ENCODE results near the gene NOTCH2.
A peak's percentile ranks its signal among the peaks of the same experiment; 100 is the strongest.
"Not testable (repeated sequence)": the region's sequence is repeated elsewhere in the genome, so short reads cannot be mapped to it uniquely, and the experiment has no call there.

NOTCH2 gene

GRCh38 chr1:120069067-120069919, at the start of gene NOTCH2:
Gene NOTCH2, minus strand, starts transcription at chr1:120069662. Its CDS starts 256 bp downstream, at chr1:120069406.
- H3K27ac Mint-ChIP-seq; H3K36me3 Mint-ChIP-seq (ENCODE audit: low read depth); H3K9me3 Mint-ChIP-seq; H3K27me3 Mint-ChIP-seq: not testable (repeated sequence)
- Mint-ChIP-seq H3K4me1 (ENCODE audit: low read depth) (peaks cover 16% of the 10 kb centered on the region), H3K4me3 (peak within 1 kb of the TSS; percentile 58)

- not testable (repeated sequence) for H3K4me3 Mint-ChIP-seq; H3K27me3 Mint-ChIP-seq; H3K4me1 Mint-ChIP-seq (ENCODE audit: low read depth); H3K27ac Mint-ChIP-seq; H3K36me3 Mint-ChIP-seq (ENCODE audit: low read depth); H3K9me3 Mint-ChIP-seq
These were observed 48.1 kb upstream of the NOTCH2 start for GRCh38 chr1:120117371-120118177.

GRCh38 chr1:120116094-120116493, 46.6 kb upstream of the NOTCH2 start:
- not testable (repeated sequence) for H3K4me3 Mint-ChIP-seq; H3K27me3 Mint-ChIP-seq; H3K36me3 Mint-ChIP-seq (ENCODE audit: low read depth); H3K9me3 Mint-ChIP-seq; H3K4me1 Mint-ChIP-seq (ENCODE audit: low read depth); H3K27ac Mint-ChIP-seq

GRCh38 chr1:120113134-120113533, 43.7 kb upstream of the NOTCH2 start:
- H3K27me3 Mint-ChIP-seq; H3K9me3 Mint-ChIP-seq; H3K4me1 Mint-ChIP-seq (ENCODE audit: low read depth); H3K4me3 Mint-ChIP-seq; H3K27ac Mint-ChIP-seq; H3K36me3 Mint-ChIP-seq (ENCODE audit: low read depth): not testable (repeated sequence)

- H3K9me3 Mint-ChIP-seq; H3K27me3 Mint-ChIP-seq; H3K4me1 Mint-ChIP-seq (ENCODE audit: low read depth); H3K27ac Mint-ChIP-seq; H3K4me3 Mint-ChIP-seq; H3K36me3 Mint-ChIP-seq (ENCODE audit: low read depth): not testable (repeated sequence)
These were observed 42.8 kb upstream of the NOTCH2 start for GRCh38 chr1:120112212-120112611.

GRCh38 chr1:120111771-120112170, 42.3 kb upstream of the NOTCH2 start:
- not testable (repeated sequence) for H3K4me3 Mint-ChIP-seq; H3K9me3 Mint-ChIP-seq; H3K27ac Mint-ChIP-seq; H3K36me3 Mint-ChIP-seq (ENCODE audit: low read depth); H3K4me1 Mint-ChIP-seq (ENCODE audit: low read depth); H3K27me3 Mint-ChIP-seq

- not testable (repeated sequence) for H3K9me3 Mint-ChIP-seq; H3K27ac Mint-ChIP-seq; H3K27me3 Mint-ChIP-seq; H3K4me1 Mint-ChIP-seq (ENCODE audit: low read depth); H3K36me3 Mint-ChIP-seq (ENCODE audit: low read depth); H3K4me3 Mint-ChIP-seq
These were observed 41.5 kb upstream of the NOTCH2 start for GRCh38 chr1:120111008-120111407.

GRCh38 chr1:120109656-120110055, 40.2 kb upstream of the NOTCH2 start:
- H3K4me1 Mint-ChIP-seq (ENCODE audit: low read depth) = peaks cover 11% of the 10 kb centered on the region
- H3K9me3 Mint-ChIP-seq; H3K36me3 Mint-ChIP-seq (ENCODE audit: low read depth); H3K4me3 Mint-ChIP-seq; H3K27me3 Mint-ChIP-seq; H3K27ac Mint-ChIP-seq: not testable (repeated sequence)

- H3K36me3 Mint-ChIP-seq (ENCODE audit: low read depth); H3K4me3 Mint-ChIP-seq; H3K27ac Mint-ChIP-seq; H3K9me3 Mint-ChIP-seq; H3K27me3 Mint-ChIP-seq: not testable (repeated sequence)
- H3K4me1 Mint-ChIP-seq (ENCODE audit: low read depth) = peaks cover 11% of the 10 kb centered on the region
These were observed 39.7 kb upstream of the NOTCH2 start for GRCh38 chr1:120109180-120109579.

- H3K27ac Mint-ChIP-seq; H3K4me3 Mint-ChIP-seq; H3K9me3 Mint-ChIP-seq; H3K36me3 Mint-ChIP-seq (ENCODE audit: low read depth); H3K27me3 Mint-ChIP-seq: not testable (repeated sequence)
- peaks cover 13% of the 10 kb centered on the region for H3K4me1 Mint-ChIP-seq (ENCODE audit: low read depth)
These were observed 35.8 kb upstream of the NOTCH2 start for GRCh38 chr1:120105288-120105687.

GRCh38 chr1:120103768-120104167, 34.3 kb upstream of the NOTCH2 start:
- not testable (repeated sequence) for H3K36me3 Mint-ChIP-seq (ENCODE audit: low read depth); H3K4me3 Mint-ChIP-seq; H3K27me3 Mint-ChIP-seq; H3K27ac Mint-ChIP-seq; H3K9me3 Mint-ChIP-seq
- peaks cover 19% of the 10 kb centered on the region for H3K4me1 Mint-ChIP-seq (ENCODE audit: low read depth)

GRCh38 chr1:120101593-120101992, 32.1 kb upstream of the NOTCH2 start:
- H3K27me3 Mint-ChIP-seq = not testable (repeated sequence)

GRCh38 chr1:120100590-120100989, 31.1 kb upstream of the NOTCH2 start:
- not testable (repeated sequence) for H3K27me3 Mint-ChIP-seq; H3K9me3 Mint-ChIP-seq; H3K27ac Mint-ChIP-seq; H3K4me3 Mint-ChIP-seq; H3K36me3 Mint-ChIP-seq (ENCODE audit: low read depth)
- H3K4me1 Mint-ChIP-seq (ENCODE audit: low read depth) = peaks cover 17% of the 10 kb centered on the region

More at GRCh38 chr1:120101593-120101992, 32.1 kb upstream of the NOTCH2 start:
- H3K4me1 Mint-ChIP-seq (ENCODE audit: low read depth) = peaks cover 22% of the 10 kb centered on the region
- not testable (repeated sequence) for H3K9me3 Mint-ChIP-seq; H3K4me3 Mint-ChIP-seq; H3K36me3 Mint-ChIP-seq (ENCODE audit: low read depth); H3K27ac Mint-ChIP-seq

- H3K9me3 Mint-ChIP-seq; H3K36me3 Mint-ChIP-seq (ENCODE audit: low read depth); H3K4me3 Mint-ChIP-seq; H3K27ac Mint-ChIP-seq; H3K27me3 Mint-ChIP-seq: not testable (repeated sequence)
- H3K4me1 Mint-ChIP-seq (ENCODE audit: low read depth) = peaks cover 14% of the 10 kb centered on the region
These were observed 29.7 kb upstream of the NOTCH2 start for GRCh38 chr1:120098986-120099759.

- not testable (repeated sequence) for H3K27me3 Mint-ChIP-seq; H3K9me3 Mint-ChIP-seq; H3K27ac Mint-ChIP-seq; H3K36me3 Mint-ChIP-seq (ENCODE audit: low read depth); H3K4me3 Mint-ChIP-seq
- peaks cover 14% of the 10 kb centered on the region for H3K4me1 Mint-ChIP-seq (ENCODE audit: low read depth)
These were observed 27.6 kb upstream of the NOTCH2 start for GRCh38 chr1:120096981-120097545.
